ENCODE results near the gene C1orf35.

The C1orf35 gene

DNA sequence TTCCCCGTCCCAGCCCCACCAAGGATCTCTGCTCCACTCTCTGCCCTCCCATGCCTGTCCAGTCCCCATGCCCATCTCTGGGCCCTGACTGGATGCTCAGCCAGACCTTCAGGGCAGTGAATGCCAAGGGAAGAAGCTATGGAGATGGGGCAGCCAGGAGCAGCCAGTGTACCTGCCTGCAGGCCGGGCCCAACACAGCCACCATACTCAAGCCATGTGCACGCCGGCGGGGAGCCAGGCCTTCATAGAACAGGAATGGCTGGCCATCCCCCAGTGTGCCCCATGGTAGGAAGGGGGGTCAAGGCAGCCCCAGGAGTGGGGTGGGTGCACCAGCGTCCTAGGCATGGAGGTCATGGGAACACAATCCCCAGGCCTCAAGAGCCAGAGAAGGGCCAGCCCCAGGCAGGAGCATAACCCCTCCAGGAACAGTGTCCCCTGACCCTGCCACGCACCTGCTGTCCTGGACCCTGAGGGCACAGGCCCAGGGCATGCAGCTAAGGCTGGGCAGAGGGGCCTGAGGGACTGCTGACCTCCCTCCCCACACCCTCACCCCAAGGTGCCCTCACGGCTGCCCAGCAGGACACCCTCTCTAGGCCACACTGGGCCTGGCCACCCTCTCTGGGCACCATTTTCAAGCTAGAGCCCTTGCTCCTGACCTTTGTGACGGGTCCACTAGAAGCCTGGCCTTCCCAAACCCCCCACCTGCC is 40.9 kb downstream of the C1orf35 start:
- TF ChIP-seq TARDBP (IDR thresholded peaks at IDR 0.05) (no peak), FOXA1 (IDR thresholded peaks at IDR 0.05) (no peak), ZNF384 (IDR thresholded peaks at IDR 0.05) (no peak), SUZ12 (IDR thresholded peaks at IDR 0.05) (no peak), L3MBTL2 (conservative IDR thresholded peaks at IDR 0.05) (no peak), ARNT (IDR thresholded peaks at IDR 0.05) (no peak), CTBP1 (IDR thresholded peaks at IDR 0.05; ENCODE audit: borderline replicate concordance) (no peak), FOXK2 (IDR thresholded peaks at IDR 0.05) (no peak), ELF4 (IDR thresholded peaks at IDR 0.05) (no peak), FOXM1 (IDR thresholded peaks at IDR 0.05; ENCODE audit: borderline replicate concordance) (no peak), HDGF (IDR thresholded peaks at IDR 0.05; ENCODE audit: borderline replicate concordance) (no peak), SP1 (IDR thresholded peaks at IDR 0.05) (no peak)
- TF ChIP-seq, protein P1, sequence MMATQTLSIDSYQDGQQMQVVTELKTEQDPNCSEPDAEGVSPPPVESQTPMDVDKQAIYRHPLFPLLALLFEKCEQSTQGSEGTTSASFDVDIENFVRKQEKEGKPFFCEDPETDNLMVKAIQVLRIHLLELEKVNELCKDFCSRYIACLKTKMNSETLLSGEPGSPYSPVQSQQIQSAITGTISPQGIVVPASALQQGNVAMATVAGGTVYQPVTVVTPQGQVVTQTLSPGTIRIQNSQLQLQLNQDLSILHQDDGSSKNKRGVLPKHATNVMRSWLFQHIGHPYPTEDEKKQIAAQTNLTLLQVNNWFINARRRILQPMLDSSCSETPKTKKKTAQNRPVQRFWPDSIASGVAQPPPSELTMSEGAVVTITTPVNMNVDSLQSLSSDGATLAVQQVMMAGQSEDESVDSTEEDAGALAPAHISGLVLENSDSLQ (IDR thresholded peaks at IDR 0.05) = no peak
- DNase-seq (ENCODE audit: extremely low spot score) = no peak
- CTCF ChIA-PET = no interaction called here
- POLR2A ChIA-PET = no interaction called here

DNA sequence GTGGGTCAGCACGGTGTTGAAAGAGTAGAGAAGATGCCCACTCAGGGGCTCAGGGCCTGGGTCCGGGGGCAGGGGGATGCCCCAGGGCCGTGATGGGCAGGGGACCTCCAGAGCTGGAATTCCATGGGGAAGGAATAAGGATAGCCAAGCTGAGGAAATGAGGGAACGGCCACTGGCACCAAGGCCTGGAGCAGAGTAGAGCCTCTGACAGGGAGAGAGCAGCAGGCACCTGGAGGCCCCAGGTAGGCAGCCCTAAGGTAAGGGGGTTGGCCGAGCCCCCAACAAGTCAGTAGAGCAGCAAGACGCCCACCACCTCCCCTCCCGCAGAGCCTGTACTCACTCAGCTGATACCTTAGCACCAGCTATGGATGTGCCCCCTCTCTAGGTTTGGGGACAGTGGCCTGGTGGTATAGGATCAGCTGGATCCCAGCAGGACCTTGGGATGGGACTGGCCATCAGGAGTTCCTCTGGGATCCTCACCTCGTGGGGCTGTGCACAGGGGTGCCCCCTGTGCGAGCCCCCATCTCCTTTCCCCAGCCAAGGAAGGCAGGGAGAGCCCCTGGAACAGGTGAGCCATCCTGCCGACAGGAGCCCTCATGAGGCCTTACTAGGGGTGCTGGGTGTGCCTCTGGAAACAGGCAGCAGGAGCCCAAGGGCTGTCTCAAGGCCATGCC is 41.6 kb downstream of the C1orf35 start:
- CTCF ChIA-PET = no interaction called here
- no peak for TF ChIP-seq ARNT (IDR thresholded peaks at IDR 0.05)
- TF ChIP-seq, protein P1 (IDR thresholded peaks at IDR 0.05) = no peak
- no peak for TF ChIP-seq CTBP1 (IDR thresholded peaks at IDR 0.05; ENCODE audit: borderline replicate concordance)
- no peak for TF ChIP-seq L3MBTL2 (conservative IDR thresholded peaks at IDR 0.05)
- no peak for TF ChIP-seq NFRKB (IDR thresholded peaks at IDR 0.05)
- TF ChIP-seq TARDBP (IDR thresholded peaks at IDR 0.05) = no peak
- no peak for TF ChIP-seq SUZ12 (IDR thresholded peaks at IDR 0.05)
- TF ChIP-seq FOXK2 (IDR thresholded peaks at IDR 0.05) = no peak
- no peak for TF ChIP-seq ELF4 (IDR thresholded peaks at IDR 0.05)
- no peak for TF ChIP-seq FOXM1 (IDR thresholded peaks at IDR 0.05; ENCODE audit: borderline replicate concordance)
- no peak for TF ChIP-seq HDGF (IDR thresholded peaks at IDR 0.05; ENCODE audit: borderline replicate concordance)
- no peak for TF ChIP-seq BHLHE40 (IDR thresholded peaks at IDR 0.05; ENCODE audit: borderline replicate concordance)
- no peak for TF ChIP-seq ZNF384 (IDR thresholded peaks at IDR 0.05)
- TF ChIP-seq FOXA1 (IDR thresholded peaks at IDR 0.05) = no peak

DNA sequence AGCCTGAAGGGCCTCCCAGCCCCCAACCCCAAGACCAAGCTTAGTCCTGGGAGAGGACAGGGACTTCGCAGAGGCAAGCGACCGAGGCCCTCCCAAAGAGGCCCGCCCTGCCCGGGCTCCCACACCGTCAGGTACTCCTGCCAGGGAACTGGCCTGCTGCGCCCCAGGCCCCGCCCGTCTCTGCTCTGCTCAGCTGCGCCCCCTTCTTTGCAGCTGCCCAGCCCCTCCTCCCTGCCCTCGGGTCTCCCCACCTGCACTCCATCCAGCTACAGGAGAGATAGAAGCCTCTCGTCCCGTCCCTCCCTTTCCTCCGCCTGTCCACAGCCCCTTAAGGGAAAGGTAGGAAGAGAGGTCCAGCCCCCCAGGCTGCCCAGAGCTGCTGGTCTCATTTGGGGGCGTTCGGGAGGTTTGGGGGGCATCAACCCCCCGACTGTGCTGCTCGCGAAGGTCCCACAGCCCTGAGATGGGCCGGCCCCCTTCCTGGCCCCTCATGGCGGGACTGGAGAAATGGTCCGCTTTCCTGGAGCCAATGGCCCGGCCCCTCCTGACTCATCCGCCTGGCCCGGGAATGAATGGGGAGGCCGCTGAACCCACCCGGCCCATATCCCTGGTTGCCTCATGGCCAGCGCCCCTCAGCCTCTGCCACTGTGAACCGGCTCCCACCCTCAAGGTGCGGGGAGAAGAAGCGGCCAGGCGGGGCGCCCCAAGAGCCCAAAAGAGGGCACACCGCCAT is 42.5 kb downstream of the C1orf35 start:
- DNase-seq (ENCODE audit: extremely low spot score) = no peak
- ChIA-PET POLR2A (interaction anchor here (1.4 kb wide), 1 partner anchor 21 kb away, joined by 3 read pairs; no protein-coding TSS in a partner anchor), CTCF (no interaction called here)
- TF ChIP-seq L3MBTL2 (conservative IDR thresholded peaks at IDR 0.05) (no peak), SUZ12 (IDR thresholded peaks at IDR 0.05) (no peak), FOXK2 (IDR thresholded peaks at IDR 0.05) (no peak), LEF1 (IDR thresholded peaks at IDR 0.05; ENCODE audit: borderline replicate concordance) (no peak)

More for the DNA sequence above, 41.6 kb downstream of the C1orf35 start:
- POLR2A ChIA-PET = no interaction called here
- DNase-seq (ENCODE audit: extremely low spot score) = no peak

DNA sequence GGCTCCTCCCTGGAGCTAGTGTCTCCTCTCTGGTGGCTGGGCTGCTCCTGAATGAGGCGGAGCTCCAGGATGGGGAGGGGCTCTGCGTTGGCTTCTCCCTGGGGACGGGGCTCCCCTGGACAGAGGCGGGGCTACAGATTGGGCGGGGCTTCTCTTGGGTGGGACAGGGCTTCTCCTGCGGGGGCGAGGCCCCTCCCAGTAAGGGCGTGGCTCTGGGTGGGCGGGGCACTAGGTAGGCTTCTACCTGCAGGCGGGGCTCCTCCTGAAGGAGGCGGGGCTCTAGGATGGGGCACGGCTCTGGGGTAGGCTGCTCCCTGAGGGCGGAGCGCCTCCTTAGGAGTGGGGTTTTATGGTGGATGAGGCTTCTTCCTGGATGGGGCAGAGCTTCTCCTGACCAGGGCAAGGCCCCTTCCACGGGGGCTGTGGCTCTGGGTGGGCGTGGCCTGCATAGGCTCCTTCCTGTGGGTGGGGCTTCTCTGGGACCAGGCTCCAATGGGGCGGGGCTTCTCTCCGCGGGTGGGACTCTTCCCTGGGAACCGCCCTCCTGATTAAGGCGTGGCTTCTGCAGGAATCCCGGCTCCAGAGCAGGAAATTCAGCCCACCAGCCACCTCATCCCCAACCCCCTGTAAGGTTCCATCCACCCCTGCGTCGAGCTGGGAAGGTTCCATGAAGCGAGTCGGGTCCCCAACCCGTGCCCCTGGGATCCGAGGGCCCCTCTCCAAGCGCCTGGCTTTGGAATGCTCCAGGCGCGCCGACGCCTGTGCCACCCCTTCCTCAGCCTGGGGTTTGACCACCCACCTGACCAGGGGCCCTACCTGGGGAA is 43.3 kb downstream of the C1orf35 start:
- DNase-seq (ENCODE audit: extremely low spot score) = peak; percentile 99
- TF ChIP-seq ARNT (IDR thresholded peaks at IDR 0.05) (no peak), FOXM1 (IDR thresholded peaks at IDR 0.05; ENCODE audit: borderline replicate concordance) (no peak), SP1 (IDR thresholded peaks at IDR 0.05) (peak; percentile 91), NFRKB (IDR thresholded peaks at IDR 0.05) (no peak), CTBP1 (IDR thresholded peaks at IDR 0.05; ENCODE audit: borderline replicate concordance) (no peak), FOXK2 (IDR thresholded peaks at IDR 0.05) (no peak), TARDBP (IDR thresholded peaks at IDR 0.05) (no peak), HDGF (IDR thresholded peaks at IDR 0.05; ENCODE audit: borderline replicate concordance) (peak; percentile 39; the same call in 1 of the 2 replicates), L3MBTL2 (conservative IDR thresholded peaks at IDR 0.05) (no peak)
- TF ChIP-seq, protein P1 (IDR thresholded peaks at IDR 0.05) = no peak
- ChIA-PET POLR2A (interaction anchor here (1.4 kb wide), 1 partner anchor 22 kb away, joined by 3 read pairs; no protein-coding TSS in a partner anchor), CTCF (no interaction called here)

DNA sequence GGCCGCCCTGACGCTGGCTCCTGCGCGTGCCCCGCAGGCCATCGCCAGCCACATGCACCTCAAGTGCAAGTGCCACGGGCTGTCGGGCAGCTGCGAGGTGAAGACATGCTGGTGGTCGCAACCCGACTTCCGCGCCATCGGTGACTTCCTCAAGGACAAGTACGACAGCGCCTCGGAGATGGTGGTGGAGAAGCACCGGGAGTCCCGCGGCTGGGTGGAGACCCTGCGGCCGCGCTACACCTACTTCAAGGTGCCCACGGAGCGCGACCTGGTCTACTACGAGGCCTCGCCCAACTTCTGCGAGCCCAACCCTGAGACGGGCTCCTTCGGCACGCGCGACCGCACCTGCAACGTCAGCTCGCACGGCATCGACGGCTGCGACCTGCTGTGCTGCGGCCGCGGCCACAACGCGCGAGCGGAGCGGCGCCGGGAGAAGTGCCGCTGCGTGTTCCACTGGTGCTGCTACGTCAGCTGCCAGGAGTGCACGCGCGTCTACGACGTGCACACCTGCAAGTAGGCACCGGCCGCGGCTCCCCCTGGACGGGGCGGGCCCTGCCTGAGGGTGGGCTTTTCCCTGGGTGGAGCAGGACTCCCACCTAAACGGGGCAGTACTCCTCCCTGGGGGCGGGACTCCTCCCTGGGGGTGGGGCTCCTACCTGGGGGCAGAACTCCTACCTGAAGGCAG is 44.0 kb downstream of the C1orf35 start:
- 0 out of 2 replicates have a peak, but pooled peaks have one; percentile 23 for TF ChIP-seq LEF1 (IDR thresholded peaks at IDR 0.05; ENCODE audit: borderline replicate concordance)
- no peak for TF ChIP-seq SP1 (IDR thresholded peaks at IDR 0.05)
- TF ChIP-seq ARNT (IDR thresholded peaks at IDR 0.05) = peak; percentile 58; the same call in 1 of the 2 replicates
- CTCF ChIA-PET = no interaction called here
- POLR2A ChIA-PET = no interaction called here
- DNase-seq (ENCODE audit: extremely low spot score) = no peak

All from HEK293T (cell line).